Measurements from ENCODE around the gene B3GLCT. TPM values are rescaled to one million over a fixed set of nuclear protein-coding genes. Genes with fewer than 3 reads are reported as not detected.

Gene B3GLCT
- total RNA-seq, 4 donors from 2014 or later, result 1.6 to 5.7 (median 3.9) TPM

GRCh38 chr13:31207661-31208552, 8.1 kb downstream of the B3GLCT start:
- in situ Hi-C loops (cut with MboI; ENCODE audit: low pct_ligation_motif_present in 1 of 4, low pct_unique_long_range_greater_than_20kb in 1 of 4, low sequenced_read_pairs in 3 of 4) (no loop called here), intact Hi-C loops (cut with DNase I; ENCODE audit: low total_unique reads) (no loop called here)
- H3K9me3 ChIP-seq, result no peaks in the 10 kb centered on the region
- H3K4me1 ChIP-seq, result peaks cover 6 to 26% (median 12%) of the 10 kb centered on the region in 4 donors
- TF ChIP-seq POLR2AphosphoS5 (IDR thresholded peaks at IDR 0.05) (no peak), POLR2A (IDR thresholded peaks at IDR 0.05) (no peak)
- TF ChIP-seq, protein P1, sequence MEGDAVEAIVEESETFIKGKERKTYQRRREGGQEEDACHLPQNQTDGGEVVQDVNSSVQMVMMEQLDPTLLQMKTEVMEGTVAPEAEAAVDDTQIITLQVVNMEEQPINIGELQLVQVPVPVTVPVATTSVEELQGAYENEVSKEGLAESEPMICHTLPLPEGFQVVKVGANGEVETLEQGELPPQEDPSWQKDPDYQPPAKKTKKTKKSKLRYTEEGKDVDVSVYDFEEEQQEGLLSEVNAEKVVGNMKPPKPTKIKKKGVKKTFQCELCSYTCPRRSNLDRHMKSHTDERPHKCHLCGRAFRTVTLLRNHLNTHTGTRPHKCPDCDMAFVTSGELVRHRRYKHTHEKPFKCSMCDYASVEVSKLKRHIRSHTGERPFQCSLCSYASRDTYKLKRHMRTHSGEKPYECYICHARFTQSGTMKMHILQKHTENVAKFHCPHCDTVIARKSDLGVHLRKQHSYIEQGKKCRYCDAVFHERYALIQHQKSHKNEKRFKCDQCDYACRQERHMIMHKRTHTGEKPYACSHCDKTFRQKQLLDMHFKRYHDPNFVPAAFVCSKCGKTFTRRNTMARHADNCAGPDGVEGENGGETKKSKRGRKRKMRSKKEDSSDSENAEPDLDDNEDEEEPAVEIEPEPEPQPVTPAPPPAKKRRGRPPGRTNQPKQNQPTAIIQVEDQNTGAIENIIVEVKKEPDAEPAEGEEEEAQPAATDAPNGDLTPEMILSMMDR (IDR thresholded peaks at IDR 0.05), result no peak
- H3K27ac ChIP-seq, result peak overlapping the region in 3 of 4 donors; percentile 19 to 70 (median 21)
- no peaks in the 10 kb centered on the region for H3K36me3 ChIP-seq
- 40 to 70% methylated on average over 7 to 15 of the region's 15 CpGs for WGBS, 2 donors (ENCODE audit: low coverage in 1 of 2)
- H3K27me3 ChIP-seq, result no peaks in the 10 kb centered on the region
- DNase-seq, result no peak
- H3K4me3 ChIP-seq, result no peak overlapping the region

DNA sequence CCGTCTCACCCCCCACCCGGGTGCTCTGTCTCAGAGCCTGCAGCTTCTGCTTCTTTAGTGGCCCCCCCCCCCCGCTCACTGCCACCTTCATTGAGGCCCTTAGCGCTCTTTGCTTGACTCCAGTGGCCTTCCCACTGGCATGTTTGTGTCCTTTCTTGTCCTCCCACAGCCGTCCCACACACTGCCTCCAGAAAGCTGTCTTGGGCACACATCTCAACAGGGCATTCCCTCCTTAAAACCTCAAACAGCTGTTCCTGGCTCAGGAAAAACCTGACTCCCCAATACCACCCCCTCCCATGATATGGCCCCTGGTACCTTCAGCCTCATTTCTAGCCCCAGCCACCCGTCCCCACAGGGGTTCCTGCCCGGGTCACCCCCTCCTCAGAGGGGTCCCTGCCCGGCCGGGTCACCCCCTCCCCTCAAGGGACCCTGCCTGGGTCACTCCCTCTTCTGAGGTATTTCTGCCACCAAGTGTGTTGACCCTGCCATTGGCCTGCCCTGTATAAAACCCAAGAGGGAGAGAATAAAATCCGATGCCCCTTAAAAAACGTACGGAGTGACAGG, 8.9 kb downstream of the B3GLCT start:
- WGBS, 2 donors (ENCODE audit: low coverage in 1 of 2), result 71 to 80% methylated on average over 3 to 12 of the region's 12 CpGs
- intact Hi-C loops (cut with DNase I; ENCODE audit: low total_unique reads), result no loop called here
- H3K4me3 ChIP-seq, result no peak overlapping the region
- H3K36me3 ChIP-seq, result no peaks in the 10 kb centered on the region
- H3K27ac ChIP-seq, result peak overlapping the region in 3 of 4 donors; percentile 19 to 70 (median 43)
- no peaks in the 10 kb centered on the region for H3K27me3 ChIP-seq
- peaks cover 6 to 26% (median 12%) of the 10 kb centered on the region in 4 donors for H3K4me1 ChIP-seq
- no peak for DNase-seq
- TF ChIP-seq POLR2A (IDR thresholded peaks at IDR 0.05) (no peak), POLR2AphosphoS5 (IDR thresholded peaks at IDR 0.05) (no peak), EP300 (IDR thresholded peaks at IDR 0.05; ENCODE audit: low read depth) (no peak)
- TF ChIP-seq, protein P1 (IDR thresholded peaks at IDR 0.05), result no peak
- in situ Hi-C loops (cut with MboI; ENCODE audit: low pct_ligation_motif_present in 1 of 4, low pct_unique_long_range_greater_than_20kb in 1 of 4, low sequenced_read_pairs in 3 of 4), result no loop called here
- no peaks in the 10 kb centered on the region for H3K9me3 ChIP-seq

GRCh38 chr13:31209172-31209840, 9.5 kb downstream of the B3GLCT start:
- WGBS, 2 donors (ENCODE audit: low coverage in 1 of 2), result 44 to 45% methylated on average over 1 to 8 of the region's 8 CpGs
- TF ChIP-seq EP300 (IDR thresholded peaks at IDR 0.05; ENCODE audit: low read depth) (no peak), POLR2AphosphoS5 (IDR thresholded peaks at IDR 0.05) (no peak), POLR2A (IDR thresholded peaks at IDR 0.05) (no peak)
- TF ChIP-seq, protein P1 (IDR thresholded peaks at IDR 0.05), result no peak
- peaks cover 6 to 26% (median 12%) of the 10 kb centered on the region in 4 donors for H3K4me1 ChIP-seq
- H3K9me3 ChIP-seq, result no peaks in the 10 kb centered on the region
- H3K27me3 ChIP-seq, result no peaks in the 10 kb centered on the region
- no peaks in the 10 kb centered on the region for H3K36me3 ChIP-seq
- H3K4me3 ChIP-seq, result no peak overlapping the region
- in situ Hi-C loops (cut with MboI; ENCODE audit: low pct_ligation_motif_present in 1 of 4, low pct_unique_long_range_greater_than_20kb in 1 of 4, low sequenced_read_pairs in 3 of 4), result no loop called here
- DNase-seq, result peak; percentile 11
- intact Hi-C loops (cut with DNase I; ENCODE audit: low total_unique reads), result no loop called here
- peak overlapping the region; percentile 19 to 70 (median 34) for H3K27ac ChIP-seq

GRCh38 chr13:31209841-31210210, 10.1 kb downstream of the B3GLCT start:
- Histone ChIP-seq H3K27ac (peak overlapping the region; percentile 19 to 70 (median 34)), H3K9me3 (no peaks in the 10 kb centered on the region), H3K36me3 (no peaks in the 10 kb centered on the region), H3K4me1 (peaks cover 6 to 26% (median 12%) of the 10 kb centered on the region in 4 donors), H3K27me3 (no peaks in the 10 kb centered on the region), H3K4me3 (no peak overlapping the region)
- in situ Hi-C loops (cut with MboI; ENCODE audit: low pct_ligation_motif_present in 1 of 4, low pct_unique_long_range_greater_than_20kb in 1 of 4, low sequenced_read_pairs in 3 of 4), result no loop called here
- DNase-seq, result no peak
- intact Hi-C loops (cut with DNase I; ENCODE audit: low total_unique reads), result no loop called here
- no peak for TF ChIP-seq POLR2A (IDR thresholded peaks at IDR 0.05)
- no peak for TF ChIP-seq POLR2AphosphoS5 (IDR thresholded peaks at IDR 0.05)
- WGBS, 2 donors (ENCODE audit: low coverage in 1 of 2), result 38 to 41% methylated on average over 4 of the region's 4 CpGs
